IPS-18a (cell line): Measurements from ENCODE around the gene KATNAL2.
"Not testable (repeated sequence)": the region's sequence is repeated elsewhere in the genome, so short reads cannot be mapped to it uniquely, and the experiment has no call there.

Experiments
- H3K27ac ChIP-seq: one replicate; pipeline ENCODE4 v1.5.1; 2013; ENCODE audit warnings: low read length
- H3K27me3 ChIP-seq: one replicate; pipeline ENCODE4 v1.6.1; 2013; ENCODE audit warnings: mild to moderate bottlenecking, low read length; ENCODE audit not compliant: control insufficient read depth, insufficient read depth
- H3K36me3 ChIP-seq: one replicate; pipeline ENCODE4 v1.6.1; 2013; ENCODE audit warnings: low read depth, low read length; ENCODE audit not compliant: control insufficient read depth
- H3K4me1 ChIP-seq: one replicate; pipeline ENCODE4 v1.6.1; 2013; ENCODE audit warnings: low read depth, low read length; ENCODE audit not compliant: control insufficient read depth
- H3K4me3 ChIP-seq: one replicate; pipeline ENCODE4 v1.5.1; 2013; ENCODE audit warnings: low read length
- H3K9ac ChIP-seq: one replicate; pipeline ENCODE4 v1.6.1; 2013; ENCODE audit warnings: mild to moderate bottlenecking, low read length, moderate library complexity
- H3K9me3 ChIP-seq: one replicate; pipeline ENCODE4 v1.6.1; 2013; ENCODE audit warnings: low read depth, low read length; ENCODE audit not compliant: control insufficient read depth

Gene KATNAL2

GRCh38 chr18:47023769-47024465 lies 106.5 kb downstream of the KATNAL2 start:
- not testable (repeated sequence) for H3K27me3 ChIP-seq, H3K36me3 ChIP-seq, H3K4me3 ChIP-seq, H3K9me3 ChIP-seq, H3K4me1 ChIP-seq, H3K27ac ChIP-seq, H3K9ac ChIP-seq

GRCh38 chr18:47025557-47026174 lies 108.3 kb downstream of the KATNAL2 start:
- H3K9me3 ChIP-seq, H3K4me1 ChIP-seq, H3K4me3 ChIP-seq, H3K36me3 ChIP-seq, H3K9ac ChIP-seq, H3K27me3 ChIP-seq, H3K27ac ChIP-seq: not testable (repeated sequence)

- H3K27ac ChIP-seq, H3K36me3 ChIP-seq, H3K9ac ChIP-seq, H3K9me3 ChIP-seq, H3K27me3 ChIP-seq, H3K4me3 ChIP-seq, H3K4me1 ChIP-seq: not testable (repeated sequence)
Observed at GRCh38 chr18:47028738-47029137, 111.3 kb downstream of the KATNAL2 start.

GRCh38 chr18:47029684-47030353 lies 112.4 kb downstream of the KATNAL2 start:
- not testable (repeated sequence) for H3K27ac ChIP-seq, H3K9ac ChIP-seq, H3K4me1 ChIP-seq, H3K4me3 ChIP-seq, H3K9me3 ChIP-seq, H3K36me3 ChIP-seq, H3K27me3 ChIP-seq

- H3K9ac ChIP-seq, H3K36me3 ChIP-seq, H3K4me1 ChIP-seq, H3K4me3 ChIP-seq, H3K27me3 ChIP-seq, H3K27ac ChIP-seq, H3K9me3 ChIP-seq: not testable (repeated sequence)
Observed at GRCh38 chr18:47030887-47031286, 113.5 kb downstream of the KATNAL2 start.

GRCh38 chr18:47032945-47033344 lies 115.5 kb downstream of the KATNAL2 start:
- Histone ChIP-seq H3K27me3 (no peaks in the 10 kb centered on the region), H3K36me3 (no peaks in the 10 kb centered on the region), H3K9me3 (no peaks in the 10 kb centered on the region), H3K4me3 (no peak overlapping the region), H3K9ac (no peak overlapping the region), H3K27ac (no peak overlapping the region), H3K4me1 (no peaks in the 10 kb centered on the region)

GRCh38 chr18:47034591-47034990 lies 117.2 kb downstream of the KATNAL2 start:
- H3K4me3 ChIP-seq, H3K4me1 ChIP-seq, H3K27me3 ChIP-seq, H3K9ac ChIP-seq, H3K9me3 ChIP-seq, H3K27ac ChIP-seq, H3K36me3 ChIP-seq: not testable (repeated sequence)

- Histone ChIP-seq H3K4me1 (no peaks in the 10 kb centered on the region), H3K4me3 (no peak within 1 kb of the TSS), H3K27ac (no peak within 1 kb of the TSS), H3K27me3 (no peaks in the 10 kb centered on the region), H3K36me3 (no peaks in the 10 kb centered on the region), H3K9ac (no peak within 1 kb of the TSS), H3K9me3 (no peaks in the 10 kb centered on the region)
Observed at GRCh38 chr18:47035156-47035671, 117.8 kb downstream of the KATNAL2 start, which contains the start of gene ELOA2. Gene ELOA2 (minus strand): TSS chr18:47035621. CDS start chr18:47035264, 357 bp downstream.

GRCh38 chr18:47036298-47036874 lies 119.0 kb downstream of the KATNAL2 start:
- Histone ChIP-seq H3K27me3 (no peaks in the 10 kb centered on the region), H3K36me3 (no peaks in the 10 kb centered on the region), H3K9ac (no peak overlapping the region), H3K4me3 (no peak overlapping the region), H3K4me1 (no peaks in the 10 kb centered on the region), H3K27ac (no peak overlapping the region), H3K9me3 (no peaks in the 10 kb centered on the region)

- Histone ChIP-seq H3K4me3 (no peak overlapping the region), H3K27ac (no peak overlapping the region), H3K9ac (no peak overlapping the region), H3K36me3 (no peaks in the 10 kb centered on the region), H3K27me3 (no peaks in the 10 kb centered on the region), H3K4me1 (no peaks in the 10 kb centered on the region), H3K9me3 (no peaks in the 10 kb centered on the region)
Observed at GRCh38 chr18:47036927-47037578, 119.7 kb downstream of the KATNAL2 start.

GRCh38 chr18:47040982-47041381 lies 123.6 kb downstream of the KATNAL2 start:
- Histone ChIP-seq H3K4me1 (no peaks in the 10 kb centered on the region), H3K4me3 (no peak overlapping the region), H3K36me3 (no peaks in the 10 kb centered on the region), H3K27me3 (no peaks in the 10 kb centered on the region), H3K27ac (no peak overlapping the region), H3K9ac (no peak overlapping the region), H3K9me3 (no peaks in the 10 kb centered on the region)
